ENCODE results near the gene SRSF6. TPM values are rescaled to one million over a fixed set of nuclear protein-coding genes. Genes with fewer than 3 reads are reported as not detected.

The SRSF6 gene
- total and polyA plus RNA-seq, 2 experiments from 2014 or later, result 60.1 to 61.5 TPM

GRCh38 chr20:43464219-43464790 lies 6.6 kb downstream of the SRSF6 start (continued):
- TF ChIP-seq ZNF462 (CRISPR knock-in tag; IDR thresholded peaks at IDR 0.05) (no peak), ZNF331 (CRISPR knock-in tag; IDR thresholded peaks at IDR 0.05; ENCODE audit: low read depth) (no peak), CTCF (conservative IDR thresholded peaks at IDR 0.05; ENCODE audit: low read depth in 2 of 2) (no peak), POLR2AphosphoS5 (IDR thresholded peaks at IDR 0.05; ENCODE audit: low read depth) (no peak)

GRCh38 chr20:43465625-43465943 lies 7.9 kb downstream of the SRSF6 start:
- Histone ChIP-seq H3F3A (replicated peaks; ENCODE audit: low read depth) (peaks cover 7% of the 10 kb centered on the region; the same call in 1 of the 2 replicates), H4K20me1 (replicated peaks; ENCODE audit: insufficient read depth) (peaks cover 32% of the 10 kb centered on the region), H3K27ac (ENCODE audit: low read depth) (no peak overlapping the region), H3K27me3 (ENCODE audit: insufficient read depth) (no peaks in the 10 kb centered on the region), H3K4me1 (ENCODE audit: insufficient read depth) (no peaks in the 10 kb centered on the region), H3K4me3 (no peak overlapping the region), H3K36me3 (ENCODE audit: insufficient read depth) (peaks cover 48% of the 10 kb centered on the region; the same call in 1 of the 2 replicates), H3K9me2 (ENCODE audit: insufficient read depth) (no peaks in the 10 kb centered on the region), H3K4me2 (no peak overlapping the region), H2AFZ (no peak overlapping the region), H3K79me2 (replicated peaks; ENCODE audit: insufficient read depth) (peaks cover 9% of the 10 kb centered on the region)
- Mint-ChIP-seq H3K9me3 (no peaks in the 10 kb centered on the region; the same call in 2 of the 3 replicates), H3K4me3 (no peak overlapping the region), H3K36me3 (ENCODE audit: low read depth) (peaks cover 69% of the 10 kb centered on the region), H3K4me1 (peaks cover under 1% of the 10 kb centered on the region; the same call in 1 of the 3 replicates), H3K27me3 (ENCODE audit: insufficient read depth, low read depth, poor library complexity) (peaks cover 1% of the 10 kb centered on the region), H3K27ac (no peak overlapping the region)
- no peak for DNase-seq (ENCODE audit: low spot score)
- ATAC-seq, result no peak; the same call in 1 of the 3 replicates
- TF ChIP-seq POLR2AphosphoS5 (IDR thresholded peaks at IDR 0.05; ENCODE audit: low read depth), result no peak
- no peak for TF ChIP-seq JUNB (IDR thresholded peaks at IDR 0.05; ENCODE audit: unreplicated experiment)
- TF ChIP-seq ZNF114 (CRISPR knock-in tag; IDR thresholded peaks at IDR 0.05), result no peak
- no peak for TF ChIP-seq ETS1 (IDR thresholded peaks at IDR 0.05)
- TF ChIP-seq EZH2 (IDR thresholded peaks at IDR 0.05; ENCODE audit: low read depth, unreplicated experiment), result no peak
- no peak for TF ChIP-seq EZH2phosphoT487 (IDR thresholded peaks at IDR 0.05; ENCODE audit: unreplicated experiment)

All from GM23338 (cell line).